DOHH2 (cell line): ENCODE results near the gene SLC22A31.

Experiments used
- CTCF ChIP-seq: fragments of 200-600 bp; sonication (generic); IDR thresholded peaks from one replicate; pipeline ENCODE4 v1.5.1; 2014; ENCODE audit warnings: antibody characterized with exemption, mild to moderate bottlenecking, low read depth, low read length; ENCODE audit not compliant: poor library complexity, severe bottlenecking
- EZH2phosphoT487 ChIP-seq: fragments of 200-600 bp; sonication (generic); IDR thresholded peaks from 2 replicates; pipeline ENCODE4 v1.6.1; 2017; ENCODE audit warnings: borderline replicate concordance, mild to moderate bottlenecking, antibody characterized with exemption, low read length, moderate library complexity, mixed read lengths

- no peak for TF ChIP-seq CTCF
- TF ChIP-seq EZH2phosphoT487 = no peak
These were observed 46.1 kb upstream of the SLC22A31 start for GRCh38 chr16:89246383-89246902.
